ENCODE data around the gene ANO7.

GRCh38 chr2:241274127-241274526 is 85.7 kb downstream of the ANO7 start:
- TF ChIP-seq POLR2AphosphoS5 (IDR thresholded peaks at IDR 0.05; ENCODE audit: low read depth, low read length) (no peak), CTCF (IDR thresholded peaks at IDR 0.05) (no peak), JUND (IDR thresholded peaks at IDR 0.05) (no peak), MAX (IDR thresholded peaks at IDR 0.05; ENCODE audit: low read depth) (no peak), TAF1 (IDR thresholded peaks at IDR 0.05; ENCODE audit: borderline replicate concordance, low read depth, low read length) (no peak), RFX5 (IDR thresholded peaks at IDR 0.05; ENCODE audit: low read length) (no peak), SMC3 (IDR thresholded peaks at IDR 0.05; ENCODE audit: low read depth, low read length) (no peak), SIN3A (IDR thresholded peaks at IDR 0.05; ENCODE audit: borderline replicate concordance, low read depth, low read length) (no peak), YY1 (IDR thresholded peaks at IDR 0.05; ENCODE audit: low read depth) (no peak), REST (IDR thresholded peaks at IDR 0.05; ENCODE audit: low read depth, low read length) (no peak), RCOR1 (IDR thresholded peaks at IDR 0.05; ENCODE audit: low read length) (no peak), EP300 (IDR thresholded peaks at IDR 0.05; ENCODE audit: borderline replicate concordance in 1 of 2, low read depth in 1 of 2, low read length in 1 of 2) (no peak), NRF1 (IDR thresholded peaks at IDR 0.05; ENCODE audit: low read depth, low read length) (no peak)

All from SK-N-SH (cell line).